Heart left ventricle (tissue), 13 donors: ENCODE results near the gene PLEKHA1.

Experiments
- CTCF ChIP-seq, 12 donors: fragments of 200-600 bp; sonication (generic) in 4 of 12; IDR thresholded peaks; one replicate each; pipeline versions ENCODE4 v1.5.0 to v1.8.0; 2018 to 2022; ENCODE audit warnings: antibody characterized with exemption in 12 of 12, mild to moderate bottlenecking in 5 of 12
- POLR2A ChIP-seq, 2 donors: fragments of 450-650 bp; IDR thresholded peaks; one replicate each; pipeline ENCODE4 v1.6.1; 2017; ENCODE audit warnings: antibody characterized with exemption in 2 of 2, mild to moderate bottlenecking in 2 of 2, moderate library complexity in 2 of 2
- donor health status: ischemic (EF 13 %, LVEDD 7.1; RV severe dilation, severe dysfunction).
- donor health status: DM: no; HTN: yes; CAD: no.
- donor health status: DM: no; HTN: no; CAD: no.
- donor health status: ischemic (EF 25% LVEDD 6.9; RV normal size, moderate dysfunction).
- donor health status: ischemic (EF 25% LVEDD 5.7; RV mildly dilated, moderate dysfunction).
- donor health status: ischemic (EF 35%, LVEDD 5.7; RV mildly dilated, moderate dysfunction).
- donor health status: nonischemic (EF 11% LVEDD 7.7; RV severe dilation, severe dysfunction).
- donor health status: DM: yes; HTN: yes; CAD: no.
- donor health status: PGD.
- donor health status: ischemic (EF 29% LVEDD 5.4; RV normal size, mild dysfunction).
- donor health status: nonischemic (EF 23%, LVEDD 6.1; RV moderate dilation, normal function).

GRCh38 chr10:122441961-122442360 lies 67.5 kb downstream of the PLEKHA1 start:
- no peak for TF ChIP-seq CTCF (IDR thresholded peaks at IDR 0.05)
- TF ChIP-seq POLR2A (IDR thresholded peaks at IDR 0.05), result no peak
